DMS153 (cell line): ENCODE measurements around the gene LHFPL6.

ENCODE experiments used
- DNase-seq: peaks from one replicate; lab custom pipeline; 2025; lab: John Stamatoyannopoulos, UW

Gene LHFPL6

DNA sequence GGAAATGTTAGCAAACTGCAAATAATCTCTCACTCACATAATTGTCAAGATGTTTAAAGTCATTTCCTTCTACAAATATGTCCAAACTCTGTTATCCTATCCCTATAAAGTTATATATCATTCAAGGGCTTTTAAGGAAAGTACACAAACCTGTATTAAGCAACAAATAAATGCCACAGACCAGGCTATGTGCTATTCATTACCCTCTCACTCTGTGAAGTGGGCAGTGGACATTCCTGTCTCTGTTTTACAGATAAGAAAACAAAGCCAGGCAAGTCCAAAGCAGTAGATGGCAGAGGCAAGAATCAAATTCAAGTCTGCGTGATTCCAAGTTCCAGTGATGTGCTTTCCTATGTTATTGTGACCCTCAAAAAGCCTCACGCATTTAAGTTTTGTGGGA, 140.6 kb downstream of the LHFPL6 start:
- DNase-seq: peak; percentile 33

DNA sequence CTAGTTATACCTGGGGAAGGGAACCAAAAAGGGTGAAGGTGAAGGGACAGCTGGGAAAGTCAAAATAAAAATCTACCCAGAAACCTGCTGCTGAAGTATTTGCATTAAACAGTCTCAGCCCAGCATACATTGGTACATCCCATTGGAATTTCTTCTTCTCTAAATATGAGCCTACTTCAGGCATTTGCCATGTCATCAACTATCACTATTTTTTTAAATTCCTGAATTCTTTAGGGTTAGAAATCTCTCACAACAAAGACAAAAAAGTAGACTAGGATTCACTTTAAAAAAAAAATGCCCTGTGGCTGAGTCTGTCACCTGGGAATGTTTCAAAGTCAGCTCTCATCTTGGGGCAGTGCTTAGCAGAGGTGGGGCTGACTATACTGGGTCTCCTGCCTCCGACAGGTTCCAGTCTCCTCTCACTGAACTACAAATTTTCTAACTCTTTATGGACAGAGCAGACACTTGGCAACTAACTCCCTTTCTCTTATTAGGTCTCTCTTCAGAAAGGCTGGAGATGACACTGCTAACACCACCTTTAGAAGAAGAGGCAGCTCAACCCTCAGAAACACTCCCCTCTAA, 141.2 kb downstream of the LHFPL6 start:
- DNase-seq: no peak

DNA sequence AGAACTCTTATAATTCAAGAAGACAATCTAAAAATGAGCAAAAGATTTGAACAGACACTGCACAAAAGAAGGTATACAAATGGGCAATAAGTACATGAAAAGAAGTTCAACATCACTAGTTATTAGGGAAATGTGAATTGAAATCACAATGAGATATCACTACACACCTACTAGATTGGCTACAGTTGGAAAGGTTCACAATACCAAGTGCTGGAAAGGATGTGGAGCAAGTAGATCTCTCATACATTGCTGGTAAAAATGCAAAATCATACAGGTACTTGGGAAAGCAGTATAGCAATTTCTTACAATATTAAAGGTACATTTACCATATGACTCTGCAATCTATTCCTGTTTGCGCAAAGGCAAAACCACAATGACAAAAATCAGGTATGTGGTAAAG, 145.7 kb downstream of the LHFPL6 start:
- DNase-seq: no peak

DNA sequence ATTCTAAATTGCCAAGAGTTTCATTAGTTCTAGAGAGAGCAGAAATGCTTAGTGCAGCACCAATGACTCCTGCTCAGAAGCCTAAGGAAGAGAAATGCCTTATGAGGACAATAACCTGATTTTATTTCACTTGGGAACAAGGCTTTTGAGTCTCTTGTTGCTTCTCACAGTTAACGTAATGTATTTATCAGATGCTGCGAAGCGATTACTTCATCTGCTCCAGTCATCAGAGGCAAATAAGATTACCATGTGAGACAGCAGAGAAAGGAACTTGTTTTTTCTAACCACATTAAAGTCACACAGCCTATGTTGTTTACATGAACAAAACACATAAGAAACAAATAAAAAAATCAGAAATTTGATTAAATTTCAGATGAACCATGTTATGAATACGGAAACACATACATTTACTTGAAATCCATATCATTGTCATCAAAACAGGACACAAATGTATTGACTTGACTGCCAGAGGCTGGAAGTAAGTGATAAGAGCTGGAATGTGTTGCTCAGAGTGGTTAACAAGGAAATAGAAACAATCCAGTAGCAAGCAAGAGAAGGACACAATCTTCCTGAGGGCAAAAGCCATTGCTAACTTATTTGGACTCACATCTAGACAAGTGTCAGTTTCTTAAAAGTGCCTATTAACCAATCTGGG, 147.3 kb downstream of the LHFPL6 start:
- DNase-seq: no peak

DNA sequence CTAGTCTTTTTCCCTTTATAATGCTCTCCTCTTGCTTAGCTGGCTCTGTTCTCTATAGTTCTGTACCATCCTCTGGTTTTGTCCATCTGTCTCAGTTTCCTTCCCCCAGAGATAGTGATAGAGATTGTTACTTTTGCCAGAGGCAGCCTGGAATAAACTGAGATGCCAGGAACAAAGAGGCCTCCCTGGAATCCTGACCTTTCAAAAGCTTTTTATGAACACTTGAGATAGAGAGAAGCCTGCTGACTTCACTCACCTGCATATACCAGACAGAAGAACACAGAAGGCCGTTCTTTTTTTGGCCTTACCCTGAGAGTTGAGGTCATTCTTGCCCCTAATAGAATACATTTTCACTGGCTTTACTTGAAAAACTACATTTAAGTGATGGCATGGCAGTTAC, 150.2 kb downstream of the LHFPL6 start:
- DNase-seq: no peak

GRCh38 chr13:39452417-39452816, 150.6 kb downstream of the LHFPL6 start:
- DNase-seq: no peak

DNA sequence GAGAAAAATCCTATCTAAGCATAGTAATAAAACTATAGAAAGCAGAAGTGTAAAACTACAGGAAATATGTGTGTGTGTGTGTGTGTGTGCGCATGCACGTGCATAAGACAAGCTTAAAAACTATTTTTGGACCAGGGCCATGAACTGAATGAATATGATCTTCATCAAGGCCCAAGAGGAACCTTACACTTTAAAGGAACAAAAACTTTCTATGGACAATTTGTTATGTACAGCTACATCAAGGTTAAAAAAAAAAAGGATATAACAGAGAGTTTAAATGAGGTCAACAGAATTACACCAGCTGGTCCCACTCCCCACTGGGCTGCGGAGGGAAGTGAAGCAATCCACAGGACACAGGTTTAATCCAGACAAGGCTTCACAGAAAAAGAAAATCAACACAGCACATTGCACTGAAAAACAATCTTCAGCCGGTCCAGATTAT, 151.1 kb downstream of the LHFPL6 start:
- peak; percentile 45 for DNase-seq

DNA sequence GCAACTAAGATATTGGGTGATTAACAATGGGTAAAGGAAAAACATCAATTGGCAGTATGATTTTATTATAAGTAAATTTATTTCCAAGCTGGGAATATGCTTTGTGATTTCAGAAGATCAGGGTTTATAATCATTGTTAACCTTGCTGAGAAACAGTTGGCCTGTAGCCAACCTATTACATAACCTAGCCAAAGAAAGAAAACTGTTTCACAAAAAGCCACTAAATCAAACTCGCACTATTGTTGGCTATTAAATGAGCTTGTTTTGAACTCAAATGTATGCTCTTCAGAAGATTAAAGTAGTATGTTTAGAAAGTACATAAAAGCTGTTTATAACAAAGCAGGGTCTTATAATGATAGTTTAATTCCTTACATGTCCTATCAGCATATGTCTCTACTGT, 151.7 kb downstream of the LHFPL6 start:
- DNase-seq: peak; percentile 51

DNA sequence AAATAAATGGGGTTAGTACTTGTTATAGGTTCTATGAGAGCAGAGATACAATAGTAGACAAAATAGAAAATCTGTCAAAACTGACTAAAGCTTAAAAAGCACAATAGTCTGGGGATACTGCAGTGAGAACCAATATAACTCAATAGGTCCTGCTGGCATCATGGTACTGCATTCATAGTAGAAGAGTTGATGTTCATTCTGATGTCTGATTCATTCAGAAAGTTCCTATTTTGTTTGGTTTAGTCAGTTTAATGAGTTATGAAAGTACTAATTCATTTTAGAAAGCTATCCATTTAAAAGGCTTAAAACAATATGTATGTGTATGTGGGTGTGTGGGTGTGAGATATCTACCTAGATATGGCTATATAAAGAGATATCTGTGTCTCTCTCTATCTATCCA, 152.8 kb downstream of the LHFPL6 start:
- DNase-seq: no peak

DNA sequence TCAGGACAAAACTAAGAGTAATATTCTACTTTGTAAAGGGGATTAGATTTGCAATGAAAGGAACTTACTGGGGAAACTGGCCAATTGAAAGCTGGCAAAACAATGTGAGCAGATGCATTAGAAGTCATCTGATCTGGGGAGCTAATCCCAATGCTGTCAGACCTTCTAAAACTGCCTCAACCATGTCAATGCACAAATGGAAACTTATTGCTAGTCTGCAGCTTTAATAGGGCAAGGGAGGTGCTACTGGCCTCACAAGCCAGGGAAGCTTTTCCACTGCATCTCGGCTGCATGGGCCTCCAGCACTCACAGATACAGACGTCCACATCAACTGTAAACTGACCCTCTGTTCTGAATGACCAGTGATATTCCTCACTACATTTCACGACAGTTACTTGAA, 154.2 kb downstream of the LHFPL6 start:
- DNase-seq: no peak

- no peak for DNase-seq
These were observed 156.1 kb downstream of the LHFPL6 start for GRCh38 chr13:39446865-39447264.

- no peak for DNase-seq
These were observed 158.1 kb downstream of the LHFPL6 start for GRCh38 chr13:39444866-39445265.

GRCh38 chr13:39433651-39434050, 169.3 kb downstream of the LHFPL6 start:
- DNase-seq: no peak

DNA sequence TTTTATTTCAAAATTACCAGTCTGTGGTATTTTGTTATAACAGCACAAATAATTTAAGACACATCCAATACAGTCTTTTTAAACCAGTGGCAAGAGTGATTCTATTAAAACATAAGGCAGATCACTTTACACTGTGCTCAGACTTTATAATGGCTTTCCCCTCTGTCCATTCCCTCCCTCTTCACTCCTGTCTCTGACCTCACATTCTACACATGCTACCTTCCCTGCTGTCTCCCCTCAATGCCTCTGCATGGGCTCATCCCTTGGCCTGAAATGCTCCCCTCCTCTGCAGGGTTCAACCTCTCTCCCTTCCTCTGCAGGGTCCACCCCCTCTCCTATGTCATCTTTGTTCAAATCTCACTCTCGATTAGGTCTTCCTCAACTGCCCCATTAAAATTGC, 170.8 kb downstream of the LHFPL6 start:
- no peak for DNase-seq

DNA sequence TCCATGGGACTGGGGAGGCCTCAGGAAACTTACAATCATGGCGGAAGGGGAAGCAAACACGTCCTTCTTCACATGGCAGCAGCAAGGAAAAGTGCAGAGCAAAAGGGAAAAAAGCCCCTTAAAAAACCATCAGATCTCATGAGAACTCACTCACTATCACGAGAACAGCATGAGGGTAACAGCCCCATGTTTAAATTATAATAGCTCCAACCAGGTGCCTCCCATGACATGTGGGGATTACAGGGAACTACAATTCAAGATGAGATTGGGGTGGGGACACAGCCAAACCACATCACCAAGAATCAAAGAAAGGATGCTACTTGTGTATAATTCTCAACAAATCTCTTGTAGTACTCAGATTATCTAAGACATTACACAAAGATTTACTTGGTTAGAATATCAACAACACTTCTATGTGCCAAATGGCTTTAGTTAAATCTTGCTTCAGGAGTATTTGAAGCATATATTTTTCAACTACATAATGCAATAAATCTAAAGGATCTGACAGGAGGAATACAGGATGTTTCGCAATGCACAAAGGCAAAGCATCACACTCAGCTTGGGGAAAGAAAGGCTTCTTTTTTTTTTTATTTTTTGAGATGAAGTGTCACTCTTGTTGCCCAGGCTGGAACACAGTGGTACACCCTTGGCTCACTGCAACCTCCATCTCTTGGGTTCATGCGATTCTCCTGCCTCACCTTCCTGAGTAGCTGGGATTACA, 180.0 kb downstream of the LHFPL6 start:
- DNase-seq: no peak

DNA sequence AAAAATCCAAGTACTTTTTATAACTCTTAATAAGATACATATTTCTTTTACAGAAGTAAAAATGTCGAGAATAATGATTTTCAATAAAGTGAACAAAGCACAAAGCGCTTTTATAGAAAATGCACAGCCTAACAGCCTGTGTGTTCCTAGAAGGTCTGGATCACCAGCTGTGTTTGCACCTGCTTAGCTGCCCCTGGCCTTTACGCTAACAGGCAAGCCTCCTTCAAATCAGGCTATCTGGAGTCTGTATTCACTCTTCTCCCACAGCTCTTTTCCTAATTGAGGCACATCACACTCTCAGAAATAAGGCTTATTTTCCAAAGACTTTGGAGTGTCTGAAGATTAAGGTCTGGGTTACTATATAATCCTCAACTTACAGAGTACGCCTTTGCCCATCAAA, 183.1 kb downstream of the LHFPL6 start:
- DNase-seq: peak; percentile 32

DNA sequence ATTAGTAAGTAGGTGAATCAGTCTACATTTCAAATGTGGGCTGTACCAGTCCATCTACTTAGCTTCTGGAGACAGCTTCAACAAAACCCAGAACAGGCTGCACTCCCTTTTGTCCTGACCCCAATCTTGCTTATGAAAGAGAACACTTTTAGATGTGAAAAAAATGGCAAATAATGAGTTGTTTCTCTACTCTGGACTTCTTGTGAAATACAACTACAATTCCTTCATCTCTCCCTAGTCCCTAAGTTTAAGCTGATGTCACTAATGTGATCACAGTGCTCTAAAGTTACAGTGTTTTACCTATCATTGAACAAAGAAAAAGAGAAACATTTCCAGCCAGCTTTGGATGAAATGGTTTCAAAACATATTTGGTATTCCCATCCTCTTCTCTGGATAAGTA, 183.9 kb downstream of the LHFPL6 start:
- no peak for DNase-seq

- DNase-seq: no peak
These were observed 184.6 kb downstream of the LHFPL6 start for GRCh38 chr13:39418424-39418823.

DNA sequence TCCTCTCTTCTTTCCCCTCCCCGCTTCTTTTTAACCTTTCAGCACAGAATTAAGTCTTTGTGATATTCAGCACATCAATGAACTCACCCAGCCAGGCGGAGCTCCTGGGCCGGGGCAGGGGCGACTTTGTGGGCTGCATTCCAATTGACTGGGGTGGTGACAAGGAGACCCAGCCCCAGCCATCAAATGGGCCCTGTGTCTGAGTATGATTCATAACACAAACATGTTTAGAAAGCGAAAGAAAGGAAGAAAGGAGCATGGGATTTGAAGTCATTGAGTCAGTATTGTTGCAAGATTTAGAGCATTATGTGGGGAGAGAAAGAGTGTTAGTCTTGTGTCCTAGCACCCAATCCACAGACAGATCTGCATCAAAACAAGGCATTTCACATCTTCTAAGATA, 185.3 kb downstream of the LHFPL6 start:
- DNase-seq: no peak

- no peak for DNase-seq
These were observed 185.9 kb downstream of the LHFPL6 start for GRCh38 chr13:39417131-39417530.

- no peak for DNase-seq
These were observed 187.8 kb downstream of the LHFPL6 start for GRCh38 chr13:39415008-39415802.

DNA sequence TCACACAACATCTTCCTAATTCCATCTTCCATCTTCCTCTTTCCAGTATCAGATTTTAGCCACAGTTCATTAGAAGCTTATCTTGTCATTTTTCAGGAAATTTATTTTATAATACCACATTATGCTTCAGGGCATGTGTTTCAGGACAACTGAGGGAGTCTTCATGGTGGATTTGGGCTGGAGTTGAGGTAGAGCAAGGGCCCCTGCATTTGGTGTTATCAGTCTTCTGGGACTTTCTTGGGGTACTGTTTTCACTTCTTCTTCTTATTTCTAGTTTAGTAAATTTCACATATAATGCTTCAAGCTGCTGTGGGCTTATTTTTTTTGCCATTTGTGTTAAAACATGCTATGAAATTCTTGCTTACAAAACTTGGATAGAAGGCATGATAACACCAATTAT, 188.7 kb downstream of the LHFPL6 start:
- no peak for DNase-seq

DNA sequence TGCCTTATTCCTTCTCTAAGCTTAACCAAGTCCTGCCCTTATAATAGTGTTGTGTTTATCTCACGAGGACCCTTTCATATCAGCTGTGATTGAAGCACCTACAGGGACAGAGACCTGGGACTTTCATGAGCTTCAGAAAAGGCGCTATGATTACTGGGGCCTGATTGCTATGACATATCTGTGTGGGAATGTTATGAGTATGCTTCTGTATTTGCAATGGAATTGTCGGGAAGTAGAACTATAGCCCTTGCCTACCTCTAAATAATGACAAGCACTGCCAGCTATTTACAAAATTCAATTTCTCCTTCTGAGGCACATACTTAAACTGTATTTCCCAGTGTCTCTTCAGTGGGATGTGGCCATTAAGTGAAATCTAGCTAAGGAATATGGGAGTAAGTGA, 191.5 kb downstream of the LHFPL6 start:
- no peak for DNase-seq
